Stimulated activated naive CD8-positive, alpha-beta T cell treated with anti-CD3 and anti-CD28 coated beads, Interleukin-15, Interleukin-2, amounts not matched to agents 100 ng/mL and 50 ng/mL, for 24 hours (primary cell): Measurements from ENCODE around the gene ARHGAP18.

Experiments
- H3K27ac Mint-ChIP-seq: one replicate; pipeline ENCODE4 v1.8.0; 2021; ENCODE audit warnings: mild to moderate bottlenecking, mixed read lengths
- H3K27me3 Mint-ChIP-seq: one replicate; pipeline ENCODE4 v1.8.0; 2021; ENCODE audit warnings: mixed read lengths
- H3K36me3 Mint-ChIP-seq: one replicate; pipeline ENCODE4 v1.8.0; 2021; ENCODE audit warnings: low read depth, mixed read lengths
- H3K4me1 Mint-ChIP-seq: one replicate; pipeline ENCODE4 v1.8.0; 2021; ENCODE audit warnings: low read depth, mixed read lengths
- H3K4me3 Mint-ChIP-seq: one replicate; pipeline ENCODE4 v1.8.0; 2021; ENCODE audit warnings: mild to moderate bottlenecking, mixed read lengths
- H3K9me3 Mint-ChIP-seq: one replicate; pipeline ENCODE4 v1.8.0; 2021; ENCODE audit warnings: mixed read lengths

Gene ARHGAP18

GRCh38 chr6:129736105-129736504, 26.1 kb upstream of the ARHGAP18 start:
- Mint-ChIP-seq H3K27me3 (no peaks in the 10 kb centered on the region), H3K36me3 (no peaks in the 10 kb centered on the region), H3K4me3 (no peak overlapping the region), H3K9me3 (no peaks in the 10 kb centered on the region), H3K4me1 (peaks cover 7% of the 10 kb centered on the region), H3K27ac (no peak overlapping the region)

- no peaks in the 10 kb centered on the region for H3K9me3 Mint-ChIP-seq
- H3K4me1 Mint-ChIP-seq = peaks cover 12% of the 10 kb centered on the region
- no peaks in the 10 kb centered on the region for H3K36me3 Mint-ChIP-seq
- no peaks in the 10 kb centered on the region for H3K27me3 Mint-ChIP-seq
- no peak overlapping the region for H3K27ac Mint-ChIP-seq
- H3K4me3 Mint-ChIP-seq = no peak overlapping the region
Observed at GRCh38 chr6:129733290-129733689, 23.3 kb upstream of the ARHGAP18 start.

- Mint-ChIP-seq H3K4me1 (peaks cover 12% of the 10 kb centered on the region), H3K36me3 (no peaks in the 10 kb centered on the region), H3K4me3 (no peak overlapping the region), H3K27me3 (no peaks in the 10 kb centered on the region), H3K9me3 (no peaks in the 10 kb centered on the region), H3K27ac (no peak overlapping the region)
Observed at GRCh38 chr6:129732542-129732941, 22.6 kb upstream of the ARHGAP18 start.

GRCh38 chr6:129732034-129732433, 22.1 kb upstream of the ARHGAP18 start:
- Mint-ChIP-seq H3K27ac (no peak overlapping the region), H3K9me3 (no peaks in the 10 kb centered on the region), H3K4me1 (peaks cover 12% of the 10 kb centered on the region), H3K27me3 (no peaks in the 10 kb centered on the region), H3K4me3 (no peak overlapping the region), H3K36me3 (no peaks in the 10 kb centered on the region)

- Mint-ChIP-seq H3K9me3 (no peaks in the 10 kb centered on the region), H3K36me3 (no peaks in the 10 kb centered on the region), H3K27ac (no peak overlapping the region), H3K4me3 (no peak overlapping the region), H3K4me1 (peaks cover 12% of the 10 kb centered on the region), H3K27me3 (no peaks in the 10 kb centered on the region)
Observed at GRCh38 chr6:129731428-129731827, 21.5 kb upstream of the ARHGAP18 start.

GRCh38 chr6:129730477-129731165, 20.6 kb upstream of the ARHGAP18 start:
- Mint-ChIP-seq H3K9me3 (no peaks in the 10 kb centered on the region), H3K27me3 (no peaks in the 10 kb centered on the region), H3K27ac (peak overlapping the region; percentile 45), H3K4me3 (no peak overlapping the region), H3K4me1 (peaks cover 12% of the 10 kb centered on the region), H3K36me3 (no peaks in the 10 kb centered on the region)

- Mint-ChIP-seq H3K36me3 (no peaks in the 10 kb centered on the region), H3K27ac (no peak overlapping the region), H3K4me3 (no peak overlapping the region), H3K4me1 (peaks cover 5% of the 10 kb centered on the region), H3K9me3 (no peaks in the 10 kb centered on the region), H3K27me3 (no peaks in the 10 kb centered on the region)
Observed at GRCh38 chr6:129726650-129727049, 16.7 kb upstream of the ARHGAP18 start.

GRCh38 chr6:129725341-129725740, 15.4 kb upstream of the ARHGAP18 start:
- Mint-ChIP-seq H3K36me3 (no peaks in the 10 kb centered on the region), H3K4me3 (no peak overlapping the region), H3K4me1 (peaks cover 1% of the 10 kb centered on the region), H3K27me3 (no peaks in the 10 kb centered on the region), H3K27ac (no peak overlapping the region), H3K9me3 (no peaks in the 10 kb centered on the region)

GRCh38 chr6:129719692-129720091, 9.7 kb upstream of the ARHGAP18 start:
- Mint-ChIP-seq H3K36me3 (no peaks in the 10 kb centered on the region), H3K4me3 (no peak overlapping the region), H3K9me3 (no peaks in the 10 kb centered on the region), H3K4me1 (no peaks in the 10 kb centered on the region), H3K27ac (no peak overlapping the region), H3K27me3 (no peaks in the 10 kb centered on the region)

GRCh38 chr6:129717277-129717676, 7.3 kb upstream of the ARHGAP18 start:
- no peak overlapping the region for H3K27ac Mint-ChIP-seq
- H3K9me3 Mint-ChIP-seq = no peaks in the 10 kb centered on the region
- no peaks in the 10 kb centered on the region for H3K27me3 Mint-ChIP-seq
- H3K4me1 Mint-ChIP-seq = peaks cover 4% of the 10 kb centered on the region
- H3K36me3 Mint-ChIP-seq = no peaks in the 10 kb centered on the region
- no peak overlapping the region for H3K4me3 Mint-ChIP-seq

GRCh38 chr6:129713806-129714333, 3.9 kb upstream of the ARHGAP18 start:
- Mint-ChIP-seq H3K36me3 (no peaks in the 10 kb centered on the region), H3K4me1 (peaks cover 24% of the 10 kb centered on the region), H3K9me3 (no peaks in the 10 kb centered on the region), H3K27ac (no peak overlapping the region), H3K4me3 (no peak overlapping the region), H3K27me3 (peaks cover 5% of the 10 kb centered on the region)

GRCh38 chr6:129711271-129711631, 1.3 kb upstream of the ARHGAP18 start:
- H3K4me3 Mint-ChIP-seq = no peak overlapping the region
- peaks cover 5% of the 10 kb centered on the region for H3K27me3 Mint-ChIP-seq
- H3K9me3 Mint-ChIP-seq = no peaks in the 10 kb centered on the region
- H3K27ac Mint-ChIP-seq = no peak overlapping the region
- no peaks in the 10 kb centered on the region for H3K36me3 Mint-ChIP-seq
- peaks cover 36% of the 10 kb centered on the region for H3K4me1 Mint-ChIP-seq

GRCh38 chr6:129710450-129711270, 683 bp upstream of the ARHGAP18 start:
- H3K4me3 Mint-ChIP-seq = peak overlapping the region; percentile 93
- H3K27ac Mint-ChIP-seq = peak overlapping the region; percentile 90
- H3K36me3 Mint-ChIP-seq = no peaks in the 10 kb centered on the region
- peaks cover 5% of the 10 kb centered on the region for H3K27me3 Mint-ChIP-seq
- peaks cover 36% of the 10 kb centered on the region for H3K4me1 Mint-ChIP-seq
- H3K9me3 Mint-ChIP-seq = no peaks in the 10 kb centered on the region

- peaks cover 36% of the 10 kb centered on the region for H3K4me1 Mint-ChIP-seq
- no peaks in the 10 kb centered on the region for H3K9me3 Mint-ChIP-seq
- H3K27ac Mint-ChIP-seq = peak overlapping the region; percentile 90
- no peaks in the 10 kb centered on the region for H3K36me3 Mint-ChIP-seq
- peak overlapping the region; percentile 93 for H3K4me3 Mint-ChIP-seq
- peaks cover 5% of the 10 kb centered on the region for H3K27me3 Mint-ChIP-seq
Observed at GRCh38 chr6:129709196-129709768, 695 bp downstream of the ARHGAP18 start.

- Mint-ChIP-seq H3K27ac (no peak overlapping the region), H3K9me3 (no peaks in the 10 kb centered on the region), H3K4me1 (peaks cover 32% of the 10 kb centered on the region)
Observed at GRCh38 chr6:129708496-129709195, 1.3 kb downstream of the ARHGAP18 start.

More at GRCh38 chr6:129708496-129709195, 1.3 kb downstream of the ARHGAP18 start:
- peaks cover 5% of the 10 kb centered on the region for H3K27me3 Mint-ChIP-seq
- H3K36me3 Mint-ChIP-seq = no peaks in the 10 kb centered on the region
- H3K4me3 Mint-ChIP-seq = peak overlapping the region; percentile 93
